ENCODE measurements around the gene ACACB. TPM values are rescaled to one million over a fixed set of nuclear protein-coding genes. Genes with fewer than 3 reads are reported as not detected.

Gene ACACB
- total RNA-seq, 1 experiment from 2014 or later: 20.0 TPM

GRCh38 chr12:109150124-109150640 is 33.8 kb downstream of the ACACB start:
- CTCF ChIA-PET: interaction anchor here (1.9 kb wide), 1 partner anchor 39 kb away, joined by 5 read pairs; no protein-coding TSS in a partner anchor
- H3K27ac Mint-ChIP-seq: no peak overlapping the region
- peaks cover 18% of the 10 kb centered on the region for H3K27me3 Mint-ChIP-seq (ENCODE audit: low read depth)
- H3K4me3 Mint-ChIP-seq: no peak overlapping the region
- DNase-seq (ENCODE audit: low spot score): no peak
- no peak for ATAC-seq
- no peaks in the 10 kb centered on the region for H3K36me3 Mint-ChIP-seq
- POLR2A ChIA-PET: no interaction called here
- no peaks in the 10 kb centered on the region for H3K9me3 Mint-ChIP-seq
- H3K4me1 Mint-ChIP-seq: peaks cover 6% of the 10 kb centered on the region
- TF ChIP-seq, protein P1, sequence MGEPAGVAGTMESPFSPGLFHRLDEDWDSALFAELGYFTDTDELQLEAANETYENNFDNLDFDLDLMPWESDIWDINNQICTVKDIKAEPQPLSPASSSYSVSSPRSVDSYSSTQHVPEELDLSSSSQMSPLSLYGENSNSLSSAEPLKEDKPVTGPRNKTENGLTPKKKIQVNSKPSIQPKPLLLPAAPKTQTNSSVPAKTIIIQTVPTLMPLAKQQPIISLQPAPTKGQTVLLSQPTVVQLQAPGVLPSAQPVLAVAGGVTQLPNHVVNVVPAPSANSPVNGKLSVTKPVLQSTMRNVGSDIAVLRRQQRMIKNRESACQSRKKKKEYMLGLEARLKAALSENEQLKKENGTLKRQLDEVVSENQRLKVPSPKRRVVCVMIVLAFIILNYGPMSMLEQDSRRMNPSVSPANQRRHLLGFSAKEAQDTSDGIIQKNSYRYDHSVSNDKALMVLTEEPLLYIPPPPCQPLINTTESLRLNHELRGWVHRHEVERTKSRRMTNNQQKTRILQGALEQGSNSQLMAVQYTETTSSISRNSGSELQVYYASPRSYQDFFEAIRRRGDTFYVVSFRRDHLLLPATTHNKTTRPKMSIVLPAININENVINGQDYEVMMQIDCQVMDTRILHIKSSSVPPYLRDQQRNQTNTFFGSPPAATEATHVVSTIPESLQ (CRISPR knock-in tag; IDR thresholded peaks at IDR 0.05): no peak
- TF ChIP-seq, protein P2, sequence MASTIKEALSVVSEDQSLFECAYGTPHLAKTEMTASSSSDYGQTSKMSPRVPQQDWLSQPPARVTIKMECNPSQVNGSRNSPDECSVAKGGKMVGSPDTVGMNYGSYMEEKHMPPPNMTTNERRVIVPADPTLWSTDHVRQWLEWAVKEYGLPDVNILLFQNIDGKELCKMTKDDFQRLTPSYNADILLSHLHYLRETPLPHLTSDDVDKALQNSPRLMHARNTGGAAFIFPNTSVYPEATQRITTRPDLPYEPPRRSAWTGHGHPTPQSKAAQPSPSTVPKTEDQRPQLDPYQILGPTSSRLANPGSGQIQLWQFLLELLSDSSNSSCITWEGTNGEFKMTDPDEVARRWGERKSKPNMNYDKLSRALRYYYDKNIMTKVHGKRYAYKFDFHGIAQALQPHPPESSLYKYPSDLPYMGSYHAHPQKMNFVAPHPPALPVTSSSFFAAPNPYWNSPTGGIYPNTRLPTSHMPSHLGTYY (CRISPR knock-in tag; IDR thresholded peaks at IDR 0.05): no peak
- no peak for TF ChIP-seq ESRRA (CRISPR knock-in tag; IDR thresholded peaks at IDR 0.05; ENCODE audit: borderline replicate concordance)
- no peak for TF ChIP-seq OVOL2 (CRISPR knock-in tag; IDR thresholded peaks at IDR 0.05; ENCODE audit: borderline replicate concordance)
- no peak for TF ChIP-seq IRF2 (CRISPR knock-in tag; IDR thresholded peaks at IDR 0.05; ENCODE audit: borderline replicate concordance, low read depth)
- no peak for TF ChIP-seq PRRX2 (CRISPR knock-in tag; IDR thresholded peaks at IDR 0.05)
- TF ChIP-seq ZNF121 (CRISPR knock-in tag; IDR thresholded peaks at IDR 0.05): no peak
- TF ChIP-seq NR3C1 (CRISPR knock-in tag; conservative IDR thresholded peaks at IDR 0.05; ENCODE audit: low read depth): no peak
- TF ChIP-seq, protein P3, sequence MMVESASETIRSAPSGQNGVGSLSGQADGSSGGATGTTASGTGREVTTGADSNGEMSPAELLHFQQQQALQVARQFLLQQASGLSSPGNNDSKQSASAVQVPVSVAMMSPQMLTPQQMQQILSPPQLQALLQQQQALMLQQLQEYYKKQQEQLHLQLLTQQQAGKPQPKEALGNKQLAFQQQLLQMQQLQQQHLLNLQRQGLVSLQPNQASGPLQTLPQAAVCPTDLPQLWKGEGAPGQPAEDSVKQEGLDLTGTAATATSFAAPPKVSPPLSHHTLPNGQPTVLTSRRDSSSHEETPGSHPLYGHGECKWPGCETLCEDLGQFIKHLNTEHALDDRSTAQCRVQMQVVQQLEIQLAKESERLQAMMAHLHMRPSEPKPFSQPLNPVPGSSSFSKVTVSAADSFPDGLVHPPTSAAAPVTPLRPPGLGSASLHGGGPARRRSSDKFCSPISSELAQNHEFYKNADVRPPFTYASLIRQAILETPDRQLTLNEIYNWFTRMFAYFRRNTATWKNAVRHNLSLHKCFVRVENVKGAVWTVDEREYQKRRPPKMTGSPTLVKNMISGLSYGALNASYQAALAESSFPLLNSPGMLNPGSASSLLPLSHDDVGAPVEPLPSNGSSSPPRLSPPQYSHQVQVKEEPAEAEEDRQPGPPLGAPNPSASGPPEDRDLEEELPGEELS (CRISPR knock-in tag; IDR thresholded peaks at IDR 0.05): no peak
- no peak for TF ChIP-seq ZSCAN18 (CRISPR knock-in tag; IDR thresholded peaks at IDR 0.05)
- TF ChIP-seq, protein P4, sequence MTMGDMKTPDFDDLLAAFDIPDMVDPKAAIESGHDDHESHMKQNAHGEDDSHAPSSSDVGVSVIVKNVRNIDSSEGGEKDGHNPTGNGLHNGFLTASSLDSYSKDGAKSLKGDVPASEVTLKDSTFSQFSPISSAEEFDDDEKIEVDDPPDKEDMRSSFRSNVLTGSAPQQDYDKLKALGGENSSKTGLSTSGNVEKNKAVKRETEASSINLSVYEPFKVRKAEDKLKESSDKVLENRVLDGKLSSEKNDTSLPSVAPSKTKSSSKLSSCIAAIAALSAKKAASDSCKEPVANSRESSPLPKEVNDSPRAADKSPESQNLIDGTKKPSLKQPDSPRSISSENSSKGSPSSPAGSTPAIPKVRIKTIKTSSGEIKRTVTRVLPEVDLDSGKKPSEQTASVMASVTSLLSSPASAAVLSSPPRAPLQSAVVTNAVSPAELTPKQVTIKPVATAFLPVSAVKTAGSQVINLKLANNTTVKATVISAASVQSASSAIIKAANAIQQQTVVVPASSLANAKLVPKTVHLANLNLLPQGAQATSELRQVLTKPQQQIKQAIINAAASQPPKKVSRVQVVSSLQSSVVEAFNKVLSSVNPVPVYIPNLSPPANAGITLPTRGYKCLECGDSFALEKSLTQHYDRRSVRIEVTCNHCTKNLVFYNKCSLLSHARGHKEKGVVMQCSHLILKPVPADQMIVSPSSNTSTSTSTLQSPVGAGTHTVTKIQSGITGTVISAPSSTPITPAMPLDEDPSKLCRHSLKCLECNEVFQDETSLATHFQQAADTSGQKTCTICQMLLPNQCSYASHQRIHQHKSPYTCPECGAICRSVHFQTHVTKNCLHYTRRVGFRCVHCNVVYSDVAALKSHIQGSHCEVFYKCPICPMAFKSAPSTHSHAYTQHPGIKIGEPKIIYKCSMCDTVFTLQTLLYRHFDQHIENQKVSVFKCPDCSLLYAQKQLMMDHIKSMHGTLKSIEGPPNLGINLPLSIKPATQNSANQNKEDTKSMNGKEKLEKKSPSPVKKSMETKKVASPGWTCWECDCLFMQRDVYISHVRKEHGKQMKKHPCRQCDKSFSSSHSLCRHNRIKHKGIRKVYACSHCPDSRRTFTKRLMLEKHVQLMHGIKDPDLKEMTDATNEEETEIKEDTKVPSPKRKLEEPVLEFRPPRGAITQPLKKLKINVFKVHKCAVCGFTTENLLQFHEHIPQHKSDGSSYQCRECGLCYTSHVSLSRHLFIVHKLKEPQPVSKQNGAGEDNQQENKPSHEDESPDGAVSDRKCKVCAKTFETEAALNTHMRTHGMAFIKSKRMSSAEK (CRISPR knock-in tag; IDR thresholded peaks at IDR 0.05; ENCODE audit: borderline replicate concordance): no peak
- no peak for TF ChIP-seq RORB (CRISPR knock-in tag; IDR thresholded peaks at IDR 0.05)
- TF ChIP-seq TEAD4 (CRISPR knock-in tag; IDR thresholded peaks at IDR 0.05): no peak
- TF ChIP-seq ZNF317 (CRISPR knock-in tag; IDR thresholded peaks at IDR 0.05; ENCODE audit: borderline replicate concordance, low read depth): no peak
- TF ChIP-seq NR1H2 (CRISPR knock-in tag; IDR thresholded peaks at IDR 0.05): no peak
